ENCODE measurements around the gene ERMP1.

GRCh38 chr9:5870691-5871090, 37.8 kb upstream of the ERMP1 start:
- TF ChIP-seq CTCF (IDR thresholded peaks at IDR 0.05): no peak
- TF ChIP-seq EZH2 (IDR thresholded peaks at IDR 0.05; ENCODE audit: borderline replicate concordance, insufficient read depth, low read depth, low read length, poor library complexity, severe bottlenecking): no peak
